K562 (cell line): ENCODE measurements around the gene TNF. TPM values are rescaled to one million over a fixed set of nuclear protein-coding genes. Genes with fewer than 3 reads are reported as not detected.

ENCODE experiments used
- CBX2 ChIP-seq: fragments of 200-600 bp; sonication (generic); IDR thresholded peaks from one replicate; pipeline ENCODE4 v1.6.1; 2012; ENCODE audit warnings: mild to moderate bottlenecking, low read length, inconsistent platforms; ENCODE audit not compliant: insufficient read depth, poor library complexity, severe bottlenecking
- E2F8 ChIP-seq: fragments of 450-650 bp; IDR thresholded peaks from 2 replicates; pipeline ENCODE4 v1.7.1; 2018; ENCODE audit warnings: mild to moderate bottlenecking, low read depth; ENCODE audit not compliant: partially characterized antibody
- KDM5B ChIP-seq: fragments of 200-600 bp; sonication (generic); IDR thresholded peaks from 2 replicates; pipeline ENCODE4 v1.6.1; 2012; ENCODE audit warnings: low read depth, mild to moderate bottlenecking, moderate library complexity, low read length, control low read depth, inconsistent platforms; ENCODE audit not compliant: insufficient replicate concordance
- LEF1 ChIP-seq: fragments of 450-650 bp; IDR thresholded peaks from 2 replicates; pipeline ENCODE4 v1.6.1; 2016; ENCODE audit warnings: mild to moderate bottlenecking
- NFYB ChIP-seq: IDR thresholded peaks from 2 replicates; pipeline ENCODE4 v1.6.1; 2011; ENCODE audit warnings: mild to moderate bottlenecking, moderate library complexity; ENCODE audit not compliant: insufficient read length; ENCODE audit errors: extremely low read depth
- PBX2 ChIP-seq, 2 experiments: IDR thresholded peaks in 1 of 2; conservative IDR thresholded peaks in 1 of 2; 2 replicates each; pipeline ENCODE4 v1.6.1; 2016; ENCODE audit warnings: low read depth in 2 of 2, mild to moderate bottlenecking in 1 of 2, missing compliant biosample characterization in 1 of 2, missing genetic modification characterization in 1 of 2, moderate library complexity in 1 of 2
- PYGO2 ChIP-seq: fragments of 450-650 bp; IDR thresholded peaks from 2 replicates; pipeline ENCODE4 v1.6.1; 2016; ENCODE audit warnings: mild to moderate bottlenecking, missing genetic modification characterization, moderate library complexity, missing compliant biosample characterization
- TARDBP ChIP-seq: fragments of 450-650 bp; IDR thresholded peaks from 2 replicates; pipeline ENCODE4 v1.6.1; 2016
- TRIM24 ChIP-seq, 2 experiments: fragments of 450-650 bp; IDR thresholded peaks; 2 replicates each; pipeline ENCODE4 v1.6.1; 2016
- polyA plus RNA-seq, 8 experiments: library from polyadenylated mRNA; depleted of rRNA in 4 of 8; stranded (reverse) in 5 of 8; unstranded in 3 of 8; fragments of >200 nt; fragmentation: Nextera tagmentation in 2 of 8; fragmentation: Illumina TruSeq in 1 of 8; extraction: Ambion mirVana in 2 of 8; extraction: Trizol in 1 of 8; gene quantifications; 2 replicates each; pipeline versions ENCODE4 v1.2.1 to v1.2.3, GENCODE V29; 2011 to 2014; ENCODE audit warnings: inconsistent platforms in 1 of 8, missing spikeins in 1 of 8
- total RNA-seq, 7 experiments: library from RNA; depleted of rRNA in 6 of 7; stranded (reverse); fragments of >200 nt in 6 of 7; fragmentation: Illumina TruSeq in 2 of 7; extraction: Trizol in 2 of 7; gene quantifications; 2 replicates each; pipeline versions ENCODE4 v1.2.1 to v1.2.3, GENCODE V29; 2011 to 2021; ENCODE audit warnings: low replicate concordance in 1 of 7

TNF gene
- total and polyA plus RNA-seq, 9 of the 15 experiments (the other 6 are each of a cell fraction or from before 2014, with no cell fraction given), result 0.08 to 0.40 TPM; not detected in 7

- TF ChIP-seq PBX2 (CRISPR knock-in tag; IDR thresholded peaks at IDR 0.05; ENCODE audit: low read depth) (no peak), PBX2 (tag; conservative IDR thresholded peaks at IDR 0.05; ENCODE audit: low read depth) (no peak), E2F8 (no peak), KDM5B (no peak), TARDBP (no peak), PYGO2 (tag) (no peak), LEF1 (no peak), TRIM24 (IDR thresholded peaks at IDR 0.05) (no peak), NFYB (no peak), CBX2 (no peak)
These were observed 3.1 kb upstream of the TNF start, which contains the start of gene LTA (continued) for GRCh38 chr6:31572041-31572911.
